ENCODE measurements around the gene RPLP1.

DNA sequence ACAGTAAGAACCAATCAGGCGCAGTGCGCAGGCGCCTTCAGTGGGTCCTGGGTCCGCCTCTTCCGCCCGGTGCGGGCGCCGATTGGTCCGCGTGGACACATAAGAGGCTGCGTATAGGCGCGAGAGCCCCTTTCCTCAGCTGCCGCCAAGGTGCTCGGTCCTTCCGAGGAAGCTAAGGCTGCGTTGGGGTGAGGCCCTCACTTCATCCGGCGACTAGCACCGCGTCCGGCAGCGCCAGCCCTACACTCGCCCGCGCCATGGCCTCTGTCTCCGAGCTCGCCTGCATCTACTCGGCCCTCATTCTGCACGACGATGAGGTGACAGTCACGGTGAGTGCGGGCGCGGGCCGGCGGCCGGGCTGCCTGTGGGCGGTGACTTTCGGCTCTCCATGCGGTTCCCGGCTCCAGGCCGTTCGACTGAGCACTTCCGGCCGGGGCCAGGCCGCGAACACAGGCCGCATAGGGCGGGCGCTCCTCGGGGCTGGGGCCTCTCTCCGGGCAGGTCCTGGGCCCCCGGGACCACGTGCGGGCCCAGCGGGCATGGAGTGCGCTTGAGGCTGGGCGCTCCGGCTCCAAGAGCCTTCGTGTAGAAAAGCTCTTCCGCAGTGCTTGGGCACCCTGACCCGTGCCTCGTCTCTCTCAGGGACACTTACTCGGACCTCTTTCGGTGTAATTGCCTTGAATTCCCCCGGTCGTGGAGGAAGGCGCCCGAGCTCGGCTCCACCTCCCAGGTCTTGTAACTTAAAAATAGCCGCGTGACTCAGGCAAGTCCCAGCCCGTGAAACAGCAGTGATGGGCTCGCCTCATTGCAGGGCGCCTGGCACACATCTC is at the start of gene RPLP1:
- TF ChIP-seq FOXJ3 (CRISPR knock-in tag; IDR thresholded peaks at IDR 0.05) (no peak), EP300 (IDR thresholded peaks at IDR 0.05; ENCODE audit: borderline replicate concordance in 1 of 2, low read depth in 1 of 2, low read length in 1 of 2) (no peak), RAD21 (IDR thresholded peaks at IDR 0.05; ENCODE audit: low read length) (no peak)
- TF ChIP-seq, protein P1, sequence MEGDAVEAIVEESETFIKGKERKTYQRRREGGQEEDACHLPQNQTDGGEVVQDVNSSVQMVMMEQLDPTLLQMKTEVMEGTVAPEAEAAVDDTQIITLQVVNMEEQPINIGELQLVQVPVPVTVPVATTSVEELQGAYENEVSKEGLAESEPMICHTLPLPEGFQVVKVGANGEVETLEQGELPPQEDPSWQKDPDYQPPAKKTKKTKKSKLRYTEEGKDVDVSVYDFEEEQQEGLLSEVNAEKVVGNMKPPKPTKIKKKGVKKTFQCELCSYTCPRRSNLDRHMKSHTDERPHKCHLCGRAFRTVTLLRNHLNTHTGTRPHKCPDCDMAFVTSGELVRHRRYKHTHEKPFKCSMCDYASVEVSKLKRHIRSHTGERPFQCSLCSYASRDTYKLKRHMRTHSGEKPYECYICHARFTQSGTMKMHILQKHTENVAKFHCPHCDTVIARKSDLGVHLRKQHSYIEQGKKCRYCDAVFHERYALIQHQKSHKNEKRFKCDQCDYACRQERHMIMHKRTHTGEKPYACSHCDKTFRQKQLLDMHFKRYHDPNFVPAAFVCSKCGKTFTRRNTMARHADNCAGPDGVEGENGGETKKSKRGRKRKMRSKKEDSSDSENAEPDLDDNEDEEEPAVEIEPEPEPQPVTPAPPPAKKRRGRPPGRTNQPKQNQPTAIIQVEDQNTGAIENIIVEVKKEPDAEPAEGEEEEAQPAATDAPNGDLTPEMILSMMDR (IDR thresholded peaks at IDR 0.05) = no peak
